ENCODE results near the gene CCL13. TPM values are rescaled to one million over a fixed set of nuclear protein-coding genes. Genes with fewer than 3 reads are reported as not detected.

Gene CCL13
- total and polyA plus RNA-seq, 7 donors, result 1.7 to 47.9 (median 2.1) TPM; not detected in 2

DNA sequence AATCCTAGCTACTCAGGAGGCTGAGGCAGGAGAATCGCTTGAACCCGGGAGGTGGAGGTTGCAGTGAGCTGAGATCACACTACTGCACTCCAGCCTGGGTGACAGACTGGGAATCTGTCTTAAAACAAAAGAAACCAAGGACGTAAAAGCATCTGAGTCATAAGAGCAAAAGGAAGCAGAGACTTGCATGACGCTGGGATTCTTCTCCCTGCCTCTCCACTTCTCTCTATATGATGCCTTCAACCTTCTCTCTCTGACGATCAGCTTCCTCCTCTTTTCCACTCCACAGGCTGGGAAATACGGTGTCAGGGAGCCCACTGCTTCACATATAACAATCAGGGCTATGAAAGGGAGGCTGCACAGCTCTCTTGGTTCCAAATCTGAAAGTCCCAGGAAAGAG is 49.9 kb downstream of the CCL13 start:
- no peak for DNase-seq
- Histone ChIP-seq H3K36me3 (no peaks in the 10 kb centered on the region), H3K9me3 (no peaks in the 10 kb centered on the region), H3K4me1 (no peaks in the 10 kb centered on the region), H3K27me3 (peaks cover 0 to 33% (median 0%) of the 10 kb centered on the region in 3 donors), H3K4me3 (no peak overlapping the region), H3K27ac (no peak overlapping the region)
- intact Hi-C loops (cut with DNase I), result no loop called here
- WGBS, 2 donors, result 80 to 86% methylated on average over 6 of the region's 6 CpGs
- no peak for TF ChIP-seq POLR2AphosphoS5 (IDR thresholded peaks at IDR 0.05)
- TF ChIP-seq, protein P1, sequence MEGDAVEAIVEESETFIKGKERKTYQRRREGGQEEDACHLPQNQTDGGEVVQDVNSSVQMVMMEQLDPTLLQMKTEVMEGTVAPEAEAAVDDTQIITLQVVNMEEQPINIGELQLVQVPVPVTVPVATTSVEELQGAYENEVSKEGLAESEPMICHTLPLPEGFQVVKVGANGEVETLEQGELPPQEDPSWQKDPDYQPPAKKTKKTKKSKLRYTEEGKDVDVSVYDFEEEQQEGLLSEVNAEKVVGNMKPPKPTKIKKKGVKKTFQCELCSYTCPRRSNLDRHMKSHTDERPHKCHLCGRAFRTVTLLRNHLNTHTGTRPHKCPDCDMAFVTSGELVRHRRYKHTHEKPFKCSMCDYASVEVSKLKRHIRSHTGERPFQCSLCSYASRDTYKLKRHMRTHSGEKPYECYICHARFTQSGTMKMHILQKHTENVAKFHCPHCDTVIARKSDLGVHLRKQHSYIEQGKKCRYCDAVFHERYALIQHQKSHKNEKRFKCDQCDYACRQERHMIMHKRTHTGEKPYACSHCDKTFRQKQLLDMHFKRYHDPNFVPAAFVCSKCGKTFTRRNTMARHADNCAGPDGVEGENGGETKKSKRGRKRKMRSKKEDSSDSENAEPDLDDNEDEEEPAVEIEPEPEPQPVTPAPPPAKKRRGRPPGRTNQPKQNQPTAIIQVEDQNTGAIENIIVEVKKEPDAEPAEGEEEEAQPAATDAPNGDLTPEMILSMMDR (IDR thresholded peaks at IDR 0.05), result no peak
- no peak for TF ChIP-seq EP300 (IDR thresholded peaks at IDR 0.05)
- no peak for TF ChIP-seq POLR2A (IDR thresholded peaks at IDR 0.05)

Other genes with a start within 250 kb of the CCL13 start
- 100 to 1,000 TPM in 1 of 4 donors, 10 to 100 TPM in 3; 27.6 to 862 (median 38.6) TPM for gene CCL2, start 101.2 kb upstream of the CCL13 start, total RNA-seq
- 10 to 100 TPM; 24.3 to 50.5 (median 37.6) TPM for gene CCL2, start 101.2 kb upstream of the CCL13 start, polyA plus RNA-seq
- gene CCL7, start 86.3 kb upstream of the CCL13 start, total RNA-seq, result not detected
- gene CCL7, start 86.3 kb upstream of the CCL13 start, polyA plus RNA-seq, result under 1 TPM in 1 of 3 donors, not detected in 2; 0.13 TPM
- gene CCL11, start 70.7 kb upstream of the CCL13 start, total RNA-seq, result 10 to 100 TPM in 3 of 4 donors, 1 to 10 TPM in 1; 9.9 to 62.6 (median 46.0) TPM
- gene CCL11, start 70.7 kb upstream of the CCL13 start, polyA plus RNA-seq, result 10 to 100 TPM in 1 of 3 donors, 1 to 10 TPM in 2; 3.0 to 24.6 (median 5.6) TPM
- gene CCL8, start 37.0 kb upstream of the CCL13 start, total RNA-seq, result 1 to 10 TPM in 1 of 4 donors, not detected in 3; 1.6 TPM
- gene CCL8, start 37.0 kb upstream of the CCL13 start, polyA plus RNA-seq, result 10 to 100 TPM in 1 of 3 donors, 1 to 10 TPM in 2; 2.5 to 12.5 (median 6.6) TPM
- gene CCL1, start 6.8 kb downstream of the CCL13 start, total RNA-seq, result not detected
- not detected for gene CCL1, start 6.8 kb downstream of the CCL13 start, polyA plus RNA-seq
- gene TMEM132E, start 223.1 kb downstream of the CCL13 start, total RNA-seq, result not detected
- under 1 TPM in 1 of 3 donors, not detected in 2; 0.10 TPM for gene TMEM132E, start 223.1 kb downstream of the CCL13 start, polyA plus RNA-seq